ENCODE results near the gene RELB.
"Not testable (repeated sequence)": the region's sequence is repeated elsewhere in the genome, so short reads cannot be mapped to it uniquely, and the experiment has no call there.

RELB gene

DNA sequence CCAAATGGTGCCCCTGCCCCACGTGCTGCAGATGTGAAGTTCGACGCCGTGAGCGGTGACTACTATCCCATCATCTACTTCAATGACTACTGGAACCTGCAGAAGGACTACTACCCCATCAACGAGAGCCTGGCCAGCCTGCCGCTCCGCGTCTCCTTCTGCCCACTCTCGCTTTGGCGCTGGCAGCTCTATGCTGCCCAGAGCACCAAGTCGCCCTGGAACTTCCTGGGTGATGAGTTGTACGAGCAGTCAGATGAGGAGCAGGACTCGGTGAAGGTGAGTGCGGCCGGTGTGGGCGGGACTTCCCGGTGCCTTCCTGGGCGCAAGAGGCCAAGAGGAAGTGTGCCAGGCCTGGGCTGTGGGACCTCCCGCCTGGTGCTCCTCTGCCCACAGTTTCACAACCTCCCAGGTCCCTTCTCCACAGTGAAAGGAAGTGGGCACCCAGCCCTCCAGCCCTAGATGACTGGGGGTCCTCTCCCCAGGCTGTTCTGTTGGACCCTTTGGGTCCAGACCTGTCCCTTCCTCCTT lies 14.1 kb upstream of the RELB start:
- no peak for DNase-seq (ENCODE audit: low read depth in 2 of 2)

DNA sequence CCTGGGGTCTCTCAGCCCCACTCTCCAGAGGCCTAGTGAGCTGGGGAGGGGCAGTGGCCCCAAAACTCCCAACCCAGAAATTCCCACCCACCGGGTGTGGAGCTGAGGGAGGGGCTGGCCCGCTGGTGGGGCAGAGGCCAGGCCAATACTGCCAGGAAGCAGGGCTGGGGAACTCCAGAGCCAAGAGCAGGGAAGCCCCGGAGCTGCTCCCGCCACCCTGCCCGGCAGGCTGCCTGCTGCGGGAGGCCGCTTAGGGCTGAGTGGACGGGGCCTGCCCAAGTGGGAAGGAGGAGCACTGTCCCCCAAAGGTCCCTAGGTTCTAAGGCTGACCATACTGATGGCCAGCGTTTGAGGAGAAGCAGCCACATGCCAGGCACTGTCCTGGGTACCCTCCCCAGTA lies 13.0 kb upstream of the RELB start:
- no peak for DNase-seq (ENCODE audit: low read depth in 2 of 2)

DNA sequence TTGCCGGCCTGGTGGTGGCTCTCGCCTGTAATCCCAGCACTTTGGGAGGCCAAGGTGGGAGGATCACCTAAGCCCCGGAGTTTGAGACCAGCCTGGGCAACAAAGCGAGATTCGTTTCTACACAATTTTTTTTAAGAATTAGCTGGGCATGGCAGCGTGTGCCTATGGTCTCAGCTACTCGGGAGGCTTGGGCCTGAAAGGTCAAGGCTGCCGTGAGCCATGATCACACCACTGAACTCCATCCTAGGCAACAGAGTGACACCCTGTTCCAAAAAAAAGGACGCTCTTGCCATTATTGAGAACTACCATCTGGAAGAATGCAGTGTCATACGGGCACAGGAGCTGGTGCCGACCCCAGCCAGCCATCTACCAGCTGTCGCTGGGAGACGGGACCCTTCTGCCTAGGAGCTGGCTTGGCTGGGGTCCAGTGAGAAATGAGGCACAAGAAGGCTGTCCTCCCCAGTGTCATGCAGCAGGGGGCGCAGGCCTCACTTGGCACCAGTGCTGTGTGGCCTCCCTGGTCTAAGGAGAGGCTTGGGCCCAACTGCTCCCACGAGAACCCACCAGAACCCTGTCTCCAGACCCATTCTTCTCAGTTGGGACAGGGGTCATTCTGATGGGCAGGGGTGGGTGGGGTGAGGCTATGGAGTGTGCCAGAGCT lies 12.2 kb upstream of the RELB start:
- peak; percentile 24 to 43 for DNase-seq (ENCODE audit: low read depth in 2 of 2)

DNA sequence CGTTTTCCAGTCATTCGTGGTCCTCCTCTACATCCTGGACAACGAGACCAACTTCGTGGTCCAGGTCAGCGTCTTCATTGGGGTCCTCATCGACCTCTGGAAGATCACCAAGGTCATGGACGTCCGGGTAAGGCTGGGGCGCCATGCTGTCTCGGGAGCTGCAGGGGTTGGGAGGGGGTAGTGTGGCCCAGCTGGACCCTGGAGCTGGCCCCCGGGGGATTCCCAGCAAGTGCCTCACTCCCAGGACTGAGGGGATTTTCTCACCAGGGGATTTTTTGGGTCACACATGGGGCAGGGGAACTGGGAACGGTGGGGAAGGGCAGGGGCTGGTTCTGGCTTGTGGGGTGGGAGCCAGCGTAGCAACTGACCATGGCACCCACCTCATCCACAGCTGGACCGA lies 10.8 kb upstream of the RELB start:
- no peak for DNase-seq (ENCODE audit: low read depth in 2 of 2)

DNA sequence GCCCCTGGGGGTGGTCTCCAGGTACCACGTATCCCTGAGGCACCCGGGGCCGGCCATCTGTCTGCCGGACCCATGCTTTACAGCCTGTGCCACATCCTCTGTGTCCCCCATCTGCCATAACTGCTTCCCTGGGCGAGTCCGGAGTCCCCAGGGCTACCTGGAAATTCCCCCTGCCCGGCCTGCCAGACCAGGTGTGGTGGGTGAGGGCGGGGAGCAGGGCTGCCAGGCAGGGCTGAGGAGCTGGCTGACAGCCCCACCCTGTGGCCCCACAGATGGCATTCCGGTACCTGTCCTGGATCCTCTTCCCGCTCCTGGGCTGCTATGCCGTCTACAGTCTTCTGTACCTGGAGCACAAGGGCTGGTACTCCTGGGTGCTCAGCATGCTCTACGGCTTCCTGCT lies 10.3 kb upstream of the RELB start:
- no peak for DNase-seq (ENCODE audit: low read depth in 2 of 2)

DNA sequence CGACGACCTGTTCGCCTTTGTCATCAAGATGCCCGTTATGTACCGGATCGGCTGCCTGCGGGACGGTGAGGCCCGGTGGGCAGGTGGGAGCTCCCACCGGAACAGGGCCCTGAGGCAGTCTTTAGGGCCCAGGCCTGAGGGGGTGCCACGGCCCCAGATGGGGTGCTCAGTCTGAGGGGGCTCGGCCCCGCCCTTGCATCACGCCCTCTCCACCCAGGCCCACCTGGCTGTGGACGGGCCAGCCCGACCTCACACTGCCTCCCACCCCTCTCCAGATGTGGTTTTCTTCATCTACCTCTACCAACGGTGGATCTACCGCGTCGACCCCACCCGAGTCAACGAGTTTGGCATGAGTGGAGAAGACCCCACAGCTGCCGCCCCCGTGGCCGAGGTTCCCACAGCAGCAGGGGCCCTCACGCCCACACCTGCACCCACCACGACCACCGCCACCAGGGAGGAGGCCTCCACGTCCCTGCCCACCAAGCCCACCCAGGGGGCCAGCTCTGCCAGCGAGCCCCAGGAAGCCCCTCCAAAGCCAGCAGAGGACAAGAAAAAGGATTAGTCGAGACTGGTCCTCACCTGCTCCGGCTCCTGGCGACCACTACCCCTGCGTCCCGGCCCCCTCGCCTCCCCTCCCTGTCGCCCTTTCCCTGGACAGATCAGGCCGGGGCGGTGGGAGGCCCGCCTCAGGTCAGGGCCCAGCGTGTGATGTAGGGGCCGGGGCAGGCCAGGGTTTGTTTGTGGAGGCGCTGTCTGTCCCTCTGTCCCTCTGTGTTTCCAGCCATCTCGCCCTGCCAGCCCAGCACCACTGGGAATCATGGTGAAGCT lies 8.7 kb upstream of the RELB start:
- DNase-seq (ENCODE audit: low read depth in 2 of 2) = no peak

DNA sequence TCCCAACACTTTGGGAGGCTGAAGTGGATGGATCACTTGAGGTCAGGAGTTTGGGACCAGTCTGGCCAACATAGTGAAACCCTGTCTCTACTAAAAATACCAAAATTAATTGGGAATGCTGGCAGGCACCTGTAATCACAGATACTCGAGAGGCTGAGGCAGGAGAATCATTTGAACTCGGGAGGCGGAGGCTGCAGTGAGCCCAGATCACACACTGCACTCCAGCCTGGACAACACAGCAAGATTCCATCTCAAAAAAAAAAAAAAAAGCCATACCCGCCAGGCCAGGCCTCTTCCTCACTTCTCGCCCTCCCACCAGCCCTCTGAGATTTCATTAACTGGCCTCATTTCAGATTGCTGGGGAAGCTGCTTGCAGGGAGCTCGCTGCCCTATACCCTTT lies 7.7 kb upstream of the RELB start:
- DNase-seq (ENCODE audit: low read depth in 2 of 2) = no peak

DNA sequence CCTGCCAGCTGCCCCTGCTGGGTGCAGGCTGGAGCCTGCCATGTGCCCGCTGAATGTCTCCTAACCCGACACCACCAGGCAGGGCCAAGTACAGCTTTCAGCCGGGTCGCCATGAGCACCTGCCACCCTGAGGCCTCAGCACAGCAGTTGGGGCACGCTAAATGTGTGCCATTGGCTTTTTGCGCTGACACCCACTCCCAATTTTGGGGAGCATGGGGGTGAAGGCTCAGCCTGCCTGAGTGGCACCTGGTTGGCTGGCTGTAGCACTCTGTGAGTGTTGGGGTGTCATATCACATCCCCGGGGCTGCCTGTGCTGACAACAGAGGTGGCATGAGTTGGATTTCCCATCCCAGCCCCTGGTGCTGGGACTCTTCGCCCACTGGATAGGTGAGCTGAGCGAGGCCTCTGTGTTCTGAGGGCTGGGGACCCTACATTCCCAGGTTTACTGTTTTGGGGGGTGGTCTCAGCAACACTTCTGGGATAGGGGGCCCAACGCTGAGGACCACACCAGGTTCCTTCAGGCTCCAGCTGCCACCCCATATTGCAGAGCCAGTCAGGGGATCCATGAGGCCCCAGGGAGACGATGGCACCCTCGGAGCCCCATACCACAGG lies 7.2 kb upstream of the RELB start:
- DNase-seq (ENCODE audit: low read depth in 2 of 2) = no peak

DNA sequence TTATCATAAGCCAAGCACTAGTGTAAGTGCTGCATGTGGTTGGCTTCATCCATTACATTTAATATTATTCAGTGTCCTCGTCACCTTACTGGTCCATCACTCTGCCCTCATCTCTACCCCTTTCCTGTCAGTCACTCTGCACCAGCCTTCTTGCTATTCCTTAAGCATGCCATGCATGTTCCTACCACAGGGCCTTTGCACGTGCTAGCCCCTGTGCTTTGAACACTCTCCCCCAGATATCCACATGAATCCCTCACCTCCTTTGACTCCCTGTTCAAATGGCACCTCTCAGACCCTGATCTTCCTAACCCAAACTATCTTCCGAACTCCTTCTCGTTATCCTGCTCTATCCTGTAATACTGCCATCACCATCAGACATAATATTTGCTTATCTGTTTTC lies 3.2 kb upstream of the RELB start:
- no peak for DNase-seq (ENCODE audit: low read depth in 2 of 2)

DNA sequence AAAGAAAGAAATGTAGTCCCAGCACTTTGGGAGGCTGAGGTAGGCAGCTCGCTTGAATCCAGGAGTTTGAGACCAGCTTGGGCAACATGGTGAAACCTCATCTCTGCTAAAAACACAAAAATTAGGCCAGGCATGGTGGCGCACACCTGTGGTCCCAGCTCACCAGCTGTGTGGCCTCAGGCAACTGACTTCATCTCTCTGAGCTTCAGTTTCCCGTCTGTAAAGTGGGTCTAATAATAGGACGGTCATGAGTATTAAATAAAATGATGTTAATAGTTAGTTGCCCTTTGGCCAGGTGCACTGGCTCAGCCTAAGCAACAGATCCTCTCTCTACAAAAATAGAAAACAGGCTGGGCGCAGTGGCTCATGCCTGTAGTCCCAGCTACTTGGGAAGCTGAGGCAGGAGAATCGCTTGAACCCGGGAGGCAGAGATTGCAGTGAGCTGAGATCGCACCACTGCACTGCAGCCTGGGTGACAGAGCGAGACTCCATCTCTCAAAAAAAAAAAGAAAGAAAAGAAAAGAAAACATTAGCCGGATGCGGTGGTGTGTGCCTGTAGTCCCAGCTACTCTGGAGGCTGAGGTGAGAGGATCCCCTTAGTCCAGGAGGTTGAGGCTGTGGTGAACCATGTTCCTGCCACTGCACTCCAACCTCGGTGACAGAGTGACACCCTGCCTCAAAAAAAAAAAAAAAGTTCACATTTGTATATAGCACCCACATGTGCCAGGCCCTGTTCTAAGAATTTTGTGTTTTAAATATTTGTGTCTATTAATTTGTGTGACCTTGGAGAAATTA lies 1.9 kb upstream of the RELB start:
- not testable (repeated sequence) for DNase-seq (ENCODE audit: low read depth in 2 of 2)

DNA sequence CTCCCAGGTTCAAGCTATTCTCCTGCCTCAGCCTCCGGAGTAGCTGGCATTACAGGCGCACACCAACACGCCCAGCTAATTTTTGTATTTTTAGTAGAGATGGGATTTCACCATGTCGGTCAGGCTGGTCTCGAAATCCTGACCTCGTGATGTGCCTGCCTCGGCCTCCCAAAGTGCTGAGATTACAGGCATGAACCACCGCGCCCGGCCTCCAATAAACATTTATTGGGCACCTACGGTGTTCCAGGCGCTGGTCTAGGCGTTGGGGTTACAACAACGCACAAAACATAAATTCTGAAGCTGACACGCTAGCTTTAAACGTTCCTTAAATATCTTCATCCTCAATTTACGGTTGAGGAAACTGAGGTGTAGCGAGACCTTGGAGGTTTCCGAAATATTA lies 599 bp upstream of the RELB start:
- DNase-seq (ENCODE audit: low read depth in 2 of 2) = not testable (repeated sequence)

DNA sequence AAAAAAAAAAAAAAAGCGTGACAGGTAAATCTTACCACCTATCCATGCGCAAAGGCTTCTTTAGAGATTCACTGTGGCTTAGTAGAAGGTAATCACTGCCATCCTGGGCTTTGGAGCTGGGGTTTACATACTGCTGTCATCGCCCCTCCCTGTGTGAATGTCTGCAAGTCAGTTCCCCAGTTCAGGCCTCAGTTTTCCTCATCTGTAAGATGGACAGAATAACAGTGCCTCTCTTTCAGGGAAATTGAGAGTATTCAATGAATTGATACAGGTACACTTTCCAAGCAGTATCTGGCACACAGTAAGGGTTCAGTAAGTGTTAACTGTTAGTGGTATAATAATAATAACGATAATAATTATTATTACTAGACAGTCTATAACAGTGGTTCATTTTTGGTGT lies 2.2 kb downstream of the RELB start:
- DNase-seq (ENCODE audit: low read depth in 2 of 2) = no peak

DNA sequence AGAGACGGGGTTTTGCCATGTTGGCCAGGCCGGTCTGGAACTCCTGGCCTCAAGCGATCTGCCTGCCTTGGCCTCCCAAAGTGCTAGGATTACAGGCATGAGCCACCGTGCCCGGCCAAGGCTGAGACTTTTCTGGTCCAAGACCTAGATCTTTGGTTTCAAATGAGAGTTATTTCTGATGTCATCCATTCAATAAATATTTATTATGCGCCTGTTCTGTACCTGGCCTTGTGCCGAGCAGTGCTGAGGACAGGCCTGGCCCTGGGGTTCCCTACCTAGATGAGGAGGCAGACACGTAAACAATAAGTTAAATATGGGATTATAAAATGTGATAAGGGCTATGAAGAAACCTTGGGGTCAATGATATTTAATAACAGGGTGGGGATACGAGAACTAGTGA lies 4.5 kb downstream of the RELB start:
- no peak for DNase-seq (ENCODE audit: low read depth in 2 of 2)

DNA sequence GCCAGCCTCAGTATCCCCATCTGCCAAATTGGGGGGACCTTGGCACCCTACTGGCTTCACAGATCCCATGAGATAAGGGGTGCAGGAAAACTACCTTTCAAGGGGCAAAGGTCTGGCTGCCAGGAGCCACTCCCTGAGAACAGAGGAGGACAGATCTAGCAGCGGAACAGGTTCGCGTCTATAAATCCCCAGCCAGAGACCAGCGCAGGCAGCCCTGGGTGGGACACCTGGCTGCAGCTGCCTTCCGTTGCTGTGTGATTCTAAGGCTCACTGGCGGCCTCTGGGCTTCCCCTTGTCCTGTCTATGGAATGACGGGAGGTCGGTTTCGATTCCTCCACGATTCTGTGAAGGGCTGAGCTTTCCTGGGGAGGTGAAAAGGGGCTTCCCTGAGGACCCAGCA lies 7.3 kb downstream of the RELB start:
- DNase-seq (ENCODE audit: low read depth in 2 of 2) = no peak

DNA sequence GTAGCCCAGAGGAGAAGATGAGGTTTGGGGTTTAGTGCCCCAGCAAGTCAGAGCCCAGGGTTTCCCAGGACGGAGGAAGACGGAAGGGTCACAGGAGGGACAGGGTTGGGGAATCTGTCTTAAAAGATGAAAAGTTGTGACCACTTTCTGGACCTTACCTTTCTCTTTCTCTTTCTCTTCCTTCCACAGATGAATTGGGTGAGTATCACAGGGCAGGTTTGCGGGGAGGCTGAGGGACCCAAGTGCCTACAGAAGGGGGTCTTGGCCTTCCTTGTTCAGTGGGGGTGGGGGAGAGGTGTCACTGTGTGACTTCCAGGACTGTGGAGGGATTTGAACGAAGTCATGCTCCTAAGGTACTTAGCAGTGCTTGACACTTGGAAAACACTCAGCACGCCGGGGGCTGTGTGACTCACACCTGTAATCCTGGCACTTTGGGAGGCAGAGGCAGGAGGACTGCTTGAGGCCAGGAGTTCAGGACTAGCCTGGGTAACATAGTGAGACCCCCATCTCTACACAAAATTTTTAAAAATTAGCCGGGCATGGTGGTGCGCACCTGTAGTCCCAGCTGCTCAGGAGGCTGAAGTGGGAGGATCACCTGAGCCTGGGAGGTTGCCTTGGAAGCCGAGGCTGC lies 8.5 kb downstream of the RELB start:
- no peak for DNase-seq (ENCODE audit: low read depth in 2 of 2)

DNA sequence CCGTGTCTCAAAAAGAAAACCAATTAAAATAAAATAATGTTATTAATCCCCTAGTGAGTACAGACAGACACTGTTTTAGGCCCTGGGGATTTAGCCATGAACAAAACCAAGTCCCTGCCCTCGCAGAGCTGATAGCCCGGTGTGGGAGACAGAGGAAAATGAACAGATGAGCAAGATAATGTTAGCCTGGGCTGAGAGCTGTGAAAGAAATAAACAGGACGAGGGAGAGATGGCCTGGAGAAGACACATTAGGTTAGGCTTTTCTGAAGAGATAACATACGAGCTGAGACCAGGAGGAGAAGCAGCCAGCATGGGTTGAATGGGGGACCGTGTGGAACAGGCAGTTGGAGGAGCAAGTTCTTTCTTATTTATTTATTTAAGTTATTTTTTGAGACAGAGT lies 9.0 kb downstream of the RELB start:
- DNase-seq (ENCODE audit: low read depth in 2 of 2) = no peak

DNA sequence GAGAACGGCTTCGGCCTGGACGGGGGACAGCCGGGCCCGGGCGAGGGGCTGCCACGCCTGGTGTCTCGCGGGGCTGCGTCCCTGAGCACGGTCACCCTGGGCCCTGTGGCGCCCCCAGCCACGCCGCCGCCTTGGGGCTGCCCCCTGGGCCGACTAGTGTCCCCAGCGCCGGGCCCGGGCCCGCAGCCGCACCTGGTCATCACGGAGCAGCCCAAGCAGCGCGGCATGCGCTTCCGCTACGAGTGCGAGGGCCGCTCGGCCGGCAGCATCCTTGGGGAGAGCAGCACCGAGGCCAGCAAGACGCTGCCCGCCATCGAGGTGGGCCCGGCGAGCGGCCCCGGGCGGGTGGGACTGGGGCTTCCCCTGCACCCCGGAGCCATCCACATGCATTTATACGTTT lies 10.7 kb downstream of the RELB start:
- DNase-seq (ENCODE audit: low read depth in 2 of 2) = no peak

DNA sequence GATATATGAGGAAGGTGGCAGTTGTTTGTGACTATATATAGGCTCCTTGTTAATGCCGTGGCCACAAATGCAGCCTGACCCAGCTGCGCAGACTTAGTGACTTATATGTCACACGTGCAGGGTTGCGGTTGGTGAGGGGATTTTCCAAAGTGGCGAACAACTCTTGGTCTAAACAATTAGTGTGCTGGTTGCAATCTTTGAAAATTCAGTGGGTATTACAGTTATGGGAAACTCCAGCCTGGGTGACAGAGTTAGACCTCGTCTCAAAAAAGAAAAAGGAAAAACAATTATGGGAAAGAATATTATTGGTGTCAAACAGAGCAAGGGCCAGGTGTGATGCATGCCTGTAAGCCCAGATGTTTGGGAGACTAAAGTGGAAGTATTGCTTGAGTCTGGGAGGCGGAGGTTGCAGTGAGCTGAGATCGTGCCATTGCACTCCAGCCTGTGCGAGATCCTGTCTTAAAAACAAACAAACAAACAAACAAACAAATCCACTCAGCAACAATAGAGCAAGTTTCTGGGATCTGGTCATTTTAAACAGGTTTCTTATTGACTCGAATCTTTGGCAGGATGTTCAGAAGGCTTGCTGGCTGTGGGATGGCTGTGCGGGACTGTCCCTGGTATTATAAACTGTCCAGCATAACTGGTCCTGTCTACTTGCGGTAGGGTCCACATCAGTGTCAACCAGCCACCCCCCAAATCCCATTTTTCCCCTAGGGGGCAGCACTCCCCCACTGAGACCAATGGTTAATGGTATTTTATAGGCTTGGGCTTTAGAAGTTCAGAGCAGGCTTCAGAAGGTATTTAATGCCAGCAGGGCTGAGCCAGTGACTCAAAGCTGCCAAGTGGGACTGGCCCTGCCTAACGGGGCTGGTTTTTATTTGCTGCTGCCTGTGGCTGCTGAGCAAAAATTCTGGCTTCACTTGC lies 15.4 kb downstream of the RELB start:
- peak; percentile 65 to 73 for DNase-seq (ENCODE audit: low read depth in 2 of 2)

DNA sequence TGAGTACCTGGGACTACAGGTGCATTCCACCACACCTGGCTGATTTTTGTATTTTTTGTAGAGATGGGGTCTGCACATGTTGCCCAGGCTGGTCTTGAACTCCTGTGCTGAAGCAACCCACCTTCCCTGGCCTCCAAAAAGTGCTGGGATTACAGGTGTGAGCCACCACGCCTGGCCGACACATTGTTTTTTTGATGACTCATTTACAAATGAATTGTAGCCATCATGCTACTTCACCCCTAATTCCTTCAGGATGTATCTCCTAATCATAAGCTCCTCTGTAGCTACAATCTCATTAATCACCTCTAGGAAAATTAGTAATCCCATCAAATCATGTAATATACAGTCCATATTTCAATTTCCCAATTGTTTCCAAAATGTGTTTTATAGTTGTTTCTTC lies 17.9 kb downstream of the RELB start:
- DNase-seq (ENCODE audit: low read depth in 2 of 2) = no peak

DNA sequence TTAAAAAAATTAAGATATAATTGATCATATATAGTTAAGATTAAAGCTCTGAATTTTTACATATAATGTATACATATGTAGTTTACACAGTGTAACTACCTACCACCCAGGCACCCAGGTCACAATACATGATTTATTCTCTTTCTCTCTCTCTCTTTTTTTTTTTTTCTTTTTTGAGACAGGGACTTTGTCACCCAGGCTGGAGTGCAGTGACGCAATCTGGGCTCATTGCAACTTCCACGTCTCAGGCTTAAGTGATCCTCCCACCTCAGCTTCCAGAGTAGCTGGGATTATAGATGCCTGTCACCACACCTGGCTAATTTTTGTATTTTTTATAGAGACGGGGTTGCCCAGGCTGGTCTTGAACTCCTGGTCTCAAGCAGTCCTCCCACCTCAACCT lies 18.8 kb downstream of the RELB start:
- DNase-seq (ENCODE audit: low read depth in 2 of 2) = no peak

DNA sequence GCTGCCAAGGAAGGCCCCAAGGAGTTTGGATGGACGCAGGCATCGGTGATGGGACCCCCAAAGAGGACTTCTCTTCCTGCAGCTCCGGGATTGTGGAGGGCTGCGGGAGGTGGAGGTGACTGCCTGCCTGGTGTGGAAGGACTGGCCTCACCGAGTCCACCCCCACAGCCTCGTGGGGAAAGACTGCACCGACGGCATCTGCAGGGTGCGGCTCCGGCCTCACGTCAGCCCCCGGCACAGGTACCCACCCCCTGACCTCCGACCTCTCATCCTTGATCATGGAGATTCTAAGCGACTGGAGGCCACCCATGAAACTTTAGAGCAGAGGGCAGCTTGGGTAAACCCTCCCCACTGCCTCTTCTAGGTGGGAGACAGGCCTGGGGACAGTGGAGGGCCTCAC lies 20.7 kb downstream of the RELB start:
- DNase-seq (ENCODE audit: low read depth in 2 of 2) = no peak
